K562 (cell line): Measurements from ENCODE around the gene CPNE1. TPM values are rescaled to one million over a fixed set of nuclear protein-coding genes. Genes with fewer than 3 reads are reported as not detected.
A peak's percentile ranks its signal among the peaks of the same experiment; 100 is the strongest.

Experiments
- GABPB2 ChIP-seq: fragments of 250-450 bp; sonication (Bioruptor Pico); conservative IDR thresholded peaks from 2 replicates; pipeline ENCODE4 v1.5.1; 2021; ENCODE audit warnings: mild to moderate bottlenecking
- KDM5B ChIP-seq: fragments of 200-600 bp; sonication (generic); IDR thresholded peaks from 2 replicates; pipeline ENCODE4 v1.6.1; 2012; ENCODE audit warnings: low read depth, mild to moderate bottlenecking, moderate library complexity, low read length, control low read depth, inconsistent platforms; ENCODE audit not compliant: insufficient replicate concordance
- MNT ChIP-seq, 2 experiments: fragments of 450-650 bp; conservative IDR thresholded peaks; 2 replicates each; pipeline ENCODE4 v1.6.1; 2017; ENCODE audit warnings: mild to moderate bottlenecking in 2 of 2, moderate library complexity in 2 of 2
- ZBTB5 ChIP-seq: fragments of 450-650 bp; IDR thresholded peaks from 2 replicates; pipeline ENCODE4 v1.6.1; 2017; ENCODE audit warnings: antibody characterized with exemption
- ZNF699 ChIP-seq: fragments of 250-450 bp; sonication (Bioruptor Pico); IDR thresholded peaks from 2 replicates; pipeline ENCODE4 v1.8.0; 2021; ENCODE audit warnings: mild to moderate bottlenecking, moderate library complexity; ENCODE audit not compliant: insufficient replicate concordance
- polyA plus RNA-seq, 8 experiments: library from polyadenylated mRNA; depleted of rRNA in 4 of 8; stranded (reverse) in 5 of 8; unstranded in 3 of 8; fragments of >200 nt; fragmentation: Nextera tagmentation in 2 of 8; fragmentation: Illumina TruSeq in 1 of 8; extraction: Ambion mirVana in 2 of 8; extraction: Trizol in 1 of 8; gene quantifications; 2 replicates each; pipeline versions ENCODE4 v1.2.1 to v1.2.3, GENCODE V29; 2011 to 2014; ENCODE audit warnings: inconsistent platforms in 1 of 8, missing spikeins in 1 of 8
- total RNA-seq, 7 experiments: library from RNA; depleted of rRNA in 6 of 7; stranded (reverse); fragments of >200 nt in 6 of 7; fragmentation: Illumina TruSeq in 2 of 7; extraction: Trizol in 2 of 7; gene quantifications; 2 replicates each; pipeline versions ENCODE4 v1.2.1 to v1.2.3, GENCODE V29; 2011 to 2021; ENCODE audit warnings: low replicate concordance in 1 of 7

CPNE1 gene
- total and polyA plus RNA-seq, 9 of the 15 experiments (the other 6 are each of a cell fraction or from before 2014, with no cell fraction given), result 42.1 to 102 (median 56.0) TPM

GRCh38 chr20:35663516-35664465, 909 bp downstream of the CPNE1 start (continued):
- TF ChIP-seq ZBTB5, result 0 out of 2 replicates have a peak, but pooled peaks have one; percentile 11
- no peak for TF ChIP-seq ZNF699 (CRISPR knock-in tag)
- no peak for TF ChIP-seq GABPB2 (CRISPR knock-in tag)
- TF ChIP-seq MNT (conservative IDR thresholded peaks at IDR 0.05), result peak; percentile 59 to 75; a peak in 3 of 4 replicates
- peak; percentile 53 for TF ChIP-seq KDM5B
